ENCODE measurements around the gene MIGA2.

MIGA2 gene

DNA sequence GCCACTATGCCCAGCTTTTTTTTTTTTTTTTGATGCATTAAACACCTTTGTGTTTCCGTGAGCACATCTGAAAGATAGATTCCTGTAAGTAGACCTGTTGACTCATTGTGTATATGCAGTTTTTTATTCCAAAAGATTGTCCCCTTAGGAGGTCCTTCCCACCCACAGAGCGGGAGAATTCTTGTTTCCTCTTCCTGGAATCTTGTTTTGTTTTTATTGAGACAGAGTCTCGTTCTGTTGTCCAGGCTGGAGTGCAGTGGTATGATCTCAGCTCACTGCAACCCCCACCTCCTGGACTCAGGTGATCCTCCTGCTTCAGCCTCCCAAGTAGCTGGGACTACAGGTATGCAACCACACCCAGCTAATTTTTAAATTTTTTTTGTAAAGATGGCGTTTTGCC is 82.4 kb downstream of the MIGA2 start:
- Histone ChIP-seq H3K27me3 (ENCODE audit: insufficient read depth, poor library complexity, severe bottlenecking) (no peaks in the 10 kb centered on the region), H3K27ac (replicated peaks) (no peak overlapping the region), H3K4me3 (replicated peaks; ENCODE audit: insufficient read depth, low read length) (no peak overlapping the region)
- TF ChIP-seq POLR2AphosphoS5 (IDR thresholded peaks at IDR 0.05; ENCODE audit: low read depth): no peak
- TF ChIP-seq SPI1 (IDR thresholded peaks at IDR 0.05; ENCODE audit: borderline replicate concordance, low read depth): no peak
- TF ChIP-seq CTCF (IDR thresholded peaks at IDR 0.05; ENCODE audit: insufficient read depth, low read length): no peak
- no peak for TF ChIP-seq REST (IDR thresholded peaks at IDR 0.05; ENCODE audit: insufficient replicate concordance, low read depth)
- TF ChIP-seq GABPA (IDR thresholded peaks at IDR 0.05; ENCODE audit: low read depth): no peak
- no peak for DNase-seq (ENCODE audit: low read depth in 1 of 2, low spot score in 1 of 2)

- Histone ChIP-seq H3K4me3 (replicated peaks; ENCODE audit: insufficient read depth, low read length) (no peak overlapping the region), H3K27ac (replicated peaks) (no peak overlapping the region), H3K27me3 (ENCODE audit: insufficient read depth, poor library complexity, severe bottlenecking) (no peaks in the 10 kb centered on the region)
- no peak for DNase-seq (ENCODE audit: low read depth in 1 of 2, low spot score in 1 of 2)
- TF ChIP-seq GABPA (IDR thresholded peaks at IDR 0.05; ENCODE audit: low read depth) (no peak), POLR2AphosphoS5 (IDR thresholded peaks at IDR 0.05; ENCODE audit: low read depth) (no peak), SPI1 (IDR thresholded peaks at IDR 0.05; ENCODE audit: borderline replicate concordance, low read depth) (no peak), REST (IDR thresholded peaks at IDR 0.05; ENCODE audit: insufficient replicate concordance, low read depth) (no peak), CTCF (IDR thresholded peaks at IDR 0.05; ENCODE audit: insufficient read depth, low read length) (no peak)
Measured at GRCh38 chr9:129121483-129121882, 85.1 kb downstream of the MIGA2 start.

All from HL-60 (cell line).